GM19452 (cell line): ENCODE measurements around the gene MYO9B.
"Not testable (repeated sequence)": the region's sequence is repeated elsewhere in the genome, so short reads cannot be mapped to it uniquely, and the experiment has no call there.

Source experiments
- ATAC-seq: cut with Tn5 transposase; IDR thresholded peaks from one replicate; pipeline ENCODE4 v1.9.1; 2021; ENCODE audit not compliant: unreplicated experiment

MYO9B gene

DNA sequence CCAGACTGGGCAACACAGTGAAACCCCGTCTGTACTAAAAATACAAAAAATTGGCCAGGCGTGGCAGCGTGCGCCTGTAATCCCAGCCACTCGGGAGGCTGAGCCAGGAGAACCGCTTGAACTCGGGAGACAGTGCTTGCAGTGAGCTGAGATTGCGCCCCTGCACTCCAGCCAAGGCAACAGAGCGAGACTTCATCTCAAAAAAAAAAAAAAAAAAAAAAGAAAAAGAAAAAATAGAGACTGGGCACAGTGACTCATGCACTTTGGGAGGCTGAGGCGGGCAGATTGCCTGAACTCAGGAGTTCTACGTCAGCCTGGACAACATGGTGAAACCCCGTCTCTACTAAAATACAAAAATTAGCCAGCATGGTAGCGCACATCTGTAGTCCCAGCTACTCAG, 69.2 kb downstream of the MYO9B start:
- not testable (repeated sequence) for ATAC-seq

DNA sequence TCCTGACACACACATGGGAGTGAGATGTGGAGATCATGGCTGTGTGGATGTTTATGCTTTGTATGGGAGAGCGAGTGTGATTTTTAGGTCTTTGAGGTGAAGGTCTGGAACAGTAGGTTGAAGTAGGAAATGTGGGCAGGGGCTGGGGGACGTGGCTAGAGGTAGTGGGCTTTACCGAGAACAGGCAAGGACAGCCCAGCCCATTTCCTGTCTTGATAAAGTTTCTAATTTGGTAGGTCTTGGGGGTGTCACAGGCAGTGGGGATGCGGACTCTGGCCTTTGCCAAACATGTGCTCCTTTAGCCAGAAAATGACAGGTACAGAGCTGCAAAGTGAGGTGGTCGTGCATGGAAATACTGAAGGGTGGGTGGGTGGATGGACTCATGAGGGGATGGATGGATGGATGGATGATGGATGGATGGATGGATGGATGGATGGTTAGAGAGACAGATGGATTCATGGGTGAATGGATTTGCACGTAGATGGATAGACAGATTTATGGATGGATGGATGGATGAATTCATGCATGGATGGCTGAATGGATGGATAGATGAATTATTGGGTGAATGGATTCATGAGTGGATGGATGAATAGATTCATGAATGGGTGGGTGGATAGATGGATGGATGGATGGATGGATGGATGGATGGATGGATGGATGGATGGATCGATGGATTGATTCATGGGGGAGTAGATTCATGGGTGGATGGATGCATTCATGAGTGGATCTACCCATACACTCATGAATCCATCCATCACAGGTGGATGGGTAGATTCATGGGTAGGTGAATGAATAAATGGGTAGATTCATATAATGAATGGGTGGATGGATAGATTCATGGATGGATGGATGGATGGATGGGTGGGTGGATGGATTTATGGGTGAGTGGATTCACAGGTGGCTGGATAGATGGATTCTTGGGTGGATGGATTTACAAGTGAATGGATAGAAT, 70.2 kb downstream of the MYO9B start:
- ATAC-seq: no peak

DNA sequence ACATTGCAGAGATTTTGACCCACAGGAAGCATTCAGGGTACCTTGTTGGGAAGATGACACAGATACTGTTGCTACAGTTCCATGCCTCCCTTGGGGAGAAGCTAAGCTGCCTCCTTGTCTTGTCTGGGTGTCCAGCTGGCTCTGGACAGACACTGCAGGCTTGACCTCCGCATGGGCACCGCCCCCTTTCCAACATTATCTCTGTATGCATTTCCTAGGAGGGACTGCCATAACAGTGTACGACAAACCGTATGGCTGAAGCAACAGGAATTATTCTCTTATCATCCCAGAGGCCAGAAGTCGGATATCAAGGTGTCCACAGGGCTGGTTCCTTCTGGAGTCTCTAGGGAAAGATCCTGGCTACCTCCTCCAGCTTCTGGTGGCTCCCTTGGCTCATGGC, 72.6 kb downstream of the MYO9B start:
- ATAC-seq: no peak

DNA sequence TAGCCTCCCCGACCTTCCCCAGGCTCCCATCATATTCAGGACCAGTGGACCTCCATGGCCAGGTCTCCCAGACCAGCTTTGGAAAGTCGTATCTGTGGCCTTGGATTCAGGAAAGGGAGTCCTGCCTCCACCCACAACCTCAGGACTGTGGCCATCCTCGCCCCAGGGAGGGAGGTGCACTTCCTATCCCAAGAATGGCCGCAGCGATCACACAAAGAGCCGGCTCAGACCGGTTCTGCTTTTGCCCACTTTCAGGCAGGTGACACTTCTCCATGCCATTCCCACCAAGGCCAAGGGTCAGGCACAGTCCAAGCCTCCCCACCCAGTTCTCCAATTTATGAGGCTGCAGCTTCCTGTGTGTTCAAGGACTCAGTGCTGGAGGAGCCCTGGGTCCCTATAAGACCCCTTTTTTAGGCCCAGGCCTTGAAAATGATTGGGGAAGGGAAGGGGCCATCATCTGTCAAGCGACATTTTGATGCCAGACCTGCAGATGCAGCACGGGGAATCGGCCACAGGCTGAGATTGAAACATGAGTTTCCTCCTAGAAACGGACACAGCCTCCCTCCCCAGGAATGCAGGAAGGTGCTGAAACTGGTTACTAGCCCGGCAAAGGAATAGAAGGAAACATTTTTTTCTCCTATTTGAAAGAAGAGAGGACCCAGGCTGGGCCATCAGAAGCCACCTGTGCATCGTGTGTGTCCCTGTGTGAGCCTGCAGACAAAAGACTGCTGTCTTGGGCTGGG, 74.0 kb downstream of the MYO9B start:
- ATAC-seq: no peak

DNA sequence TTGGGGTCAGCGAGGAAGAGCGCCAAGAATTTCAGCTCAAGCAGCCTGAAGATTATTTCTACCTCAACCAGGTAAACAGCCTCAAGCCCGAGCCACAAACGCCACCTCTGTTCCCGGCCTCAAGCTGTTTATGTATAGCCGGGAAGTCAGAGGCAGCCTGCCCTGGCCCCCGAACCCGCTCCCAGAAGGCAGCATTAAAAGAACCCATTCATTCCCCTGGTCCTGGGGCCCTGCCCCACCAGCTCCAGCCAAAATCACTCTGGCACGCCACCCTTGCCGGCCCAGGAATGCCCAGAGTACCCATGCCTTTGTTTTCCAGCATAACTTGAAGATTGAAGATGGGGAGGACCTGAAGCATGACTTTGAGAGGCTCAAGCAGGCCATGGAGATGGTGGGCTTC, 78.4 kb downstream of the MYO9B start:
- ATAC-seq: no peak

DNA sequence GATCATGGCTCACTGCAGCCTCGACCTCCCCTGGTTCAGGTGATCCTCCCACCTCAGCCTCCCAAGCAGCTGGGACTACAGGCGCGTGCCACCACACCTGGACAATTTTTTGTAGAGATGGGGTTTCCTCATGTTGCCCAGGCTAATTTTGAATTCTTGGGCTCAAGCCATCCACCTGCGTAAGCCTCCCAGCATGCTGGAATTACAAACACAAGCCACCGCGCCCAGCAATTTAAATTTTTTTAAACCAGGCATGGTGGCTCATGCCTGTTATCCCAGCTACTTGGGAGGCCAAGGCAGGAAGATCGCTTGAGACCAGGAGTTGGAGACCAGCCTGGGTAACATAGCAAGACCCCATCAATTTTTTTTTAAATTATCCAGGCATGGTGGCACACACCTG, 79.7 kb downstream of the MYO9B start:
- no peak for ATAC-seq

DNA sequence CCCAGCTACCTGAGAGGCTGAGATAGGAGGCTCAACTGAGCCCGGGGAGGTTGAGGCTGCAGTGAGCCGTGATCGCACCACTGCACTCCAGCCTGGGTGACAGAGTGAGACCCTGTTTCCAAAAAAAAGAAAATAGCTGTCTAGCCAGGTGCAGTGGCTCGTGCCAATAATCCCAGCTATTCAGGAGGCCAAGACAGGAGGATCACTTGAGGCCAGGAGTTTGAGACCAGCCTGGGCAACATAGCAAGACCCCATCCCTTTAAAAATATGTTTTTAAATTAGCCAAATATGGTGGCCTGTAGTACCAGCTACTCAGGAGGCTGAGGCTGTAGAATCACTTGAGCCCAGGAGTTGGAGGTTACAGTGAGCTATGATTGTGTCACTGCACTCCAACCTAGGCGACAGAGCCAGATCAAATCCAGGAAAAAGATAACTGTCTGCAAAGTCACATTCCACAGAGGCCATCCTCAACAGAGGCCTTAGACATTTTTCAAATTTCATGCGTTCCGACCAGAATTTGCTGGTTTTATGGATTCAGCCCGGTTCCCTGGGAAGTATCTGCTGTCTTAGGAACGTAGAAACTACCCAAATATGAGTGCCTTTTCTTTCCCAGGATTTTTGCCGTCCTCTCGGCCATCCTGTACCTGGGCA, 80.8 kb downstream of the MYO9B start:
- no peak for ATAC-seq

DNA sequence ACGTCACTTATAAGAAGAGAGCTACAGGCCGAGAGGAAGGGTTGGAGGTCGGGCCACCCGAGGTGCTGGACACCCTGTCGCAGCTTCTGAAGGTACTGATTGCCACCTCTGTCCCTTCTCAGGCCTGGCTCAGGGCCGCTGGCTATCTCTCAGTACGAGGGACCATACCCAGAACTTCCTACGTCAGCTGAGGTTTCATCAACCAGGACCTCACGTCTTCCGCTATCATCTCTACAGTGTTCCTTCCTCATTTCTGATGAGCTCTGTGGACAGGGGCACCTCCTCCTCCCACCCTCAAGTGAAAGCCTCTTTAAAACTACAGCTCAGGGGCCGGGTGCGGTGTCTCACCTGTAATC, 81.3 kb downstream of the MYO9B start:
- no peak for ATAC-seq

DNA sequence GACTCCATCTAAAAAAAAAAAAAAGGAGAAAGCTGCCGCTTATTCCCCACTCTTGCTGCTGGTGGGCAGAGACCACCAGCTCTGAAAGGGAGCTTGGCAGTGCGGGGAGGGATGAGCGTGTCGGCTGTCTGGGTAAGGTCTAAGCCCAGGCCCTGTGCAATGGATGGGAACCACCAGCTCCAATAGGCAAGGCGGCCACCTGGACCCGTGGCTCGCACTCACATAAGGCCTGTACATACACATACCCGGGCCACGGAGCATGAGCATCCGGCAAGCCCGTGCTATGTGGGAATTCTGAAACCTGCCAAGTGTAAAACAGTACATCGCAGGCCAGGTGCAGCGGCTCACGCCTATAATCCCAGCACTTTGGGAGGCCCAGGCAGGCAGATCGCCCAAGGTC, 83.0 kb downstream of the MYO9B start:
- no peak for ATAC-seq

DNA sequence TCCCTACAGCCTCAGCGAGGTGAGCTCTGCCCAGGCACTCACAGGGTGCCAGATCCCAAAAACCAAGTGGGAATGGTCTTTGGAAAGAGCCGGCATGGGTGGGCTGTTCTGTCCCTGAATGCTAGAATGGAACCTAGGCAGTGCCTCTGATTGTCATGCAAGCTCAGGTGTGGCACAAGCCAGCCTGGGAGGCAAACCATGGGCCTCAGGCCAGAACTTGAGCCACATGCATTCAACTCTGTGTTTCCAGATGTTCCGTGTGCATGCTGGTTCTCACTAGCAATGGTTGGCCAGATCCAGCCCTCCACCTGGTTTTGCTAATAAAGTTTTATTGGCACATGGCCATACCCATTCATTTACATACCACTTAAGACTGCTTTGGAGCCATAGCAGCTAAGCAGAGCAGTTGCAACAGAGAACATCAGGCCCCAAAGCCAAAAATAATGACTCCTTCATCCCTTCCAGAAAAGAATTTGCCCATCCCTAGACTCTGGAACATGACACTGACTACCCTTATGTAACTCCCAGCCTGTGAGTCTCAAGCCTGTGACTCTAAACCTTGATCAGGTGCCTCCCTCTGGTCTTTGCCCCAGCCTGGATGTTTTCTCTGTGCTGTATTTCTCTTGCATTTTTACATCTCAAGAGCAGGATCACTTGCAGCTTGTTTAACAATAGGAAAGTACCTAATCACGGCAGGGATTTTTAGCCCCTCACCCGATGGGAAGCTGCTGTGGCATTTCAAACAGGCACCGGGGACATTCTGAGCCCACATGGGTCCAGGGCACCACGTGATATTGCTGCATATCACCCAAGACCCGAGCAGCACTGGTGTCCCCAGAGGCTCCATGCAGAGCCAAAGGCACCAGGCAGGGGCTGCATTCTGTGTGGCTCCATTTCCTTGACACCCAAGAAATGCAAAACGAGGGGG, 84.2 kb downstream of the MYO9B start:
- ATAC-seq: no peak

DNA sequence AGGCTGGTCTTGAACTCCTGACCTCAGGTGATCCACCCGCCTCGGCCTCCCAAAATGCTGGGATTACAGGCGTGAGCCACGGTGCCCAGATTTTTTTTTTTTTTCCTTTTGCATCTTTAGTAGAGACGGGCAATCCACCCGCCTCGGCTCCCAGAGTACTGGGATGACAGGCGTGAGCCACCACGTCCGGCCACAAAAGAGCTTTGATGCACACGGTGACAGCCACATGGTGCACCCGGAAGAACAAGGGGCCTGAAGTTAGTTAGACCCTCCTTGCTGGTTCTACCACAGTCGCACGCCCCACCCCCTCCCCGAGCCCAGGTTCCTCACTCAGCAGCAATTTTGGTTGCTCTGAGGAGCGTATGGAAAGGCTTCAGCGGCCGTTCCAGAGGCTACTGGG, 85.3 kb downstream of the MYO9B start:
- ATAC-seq: no peak

DNA sequence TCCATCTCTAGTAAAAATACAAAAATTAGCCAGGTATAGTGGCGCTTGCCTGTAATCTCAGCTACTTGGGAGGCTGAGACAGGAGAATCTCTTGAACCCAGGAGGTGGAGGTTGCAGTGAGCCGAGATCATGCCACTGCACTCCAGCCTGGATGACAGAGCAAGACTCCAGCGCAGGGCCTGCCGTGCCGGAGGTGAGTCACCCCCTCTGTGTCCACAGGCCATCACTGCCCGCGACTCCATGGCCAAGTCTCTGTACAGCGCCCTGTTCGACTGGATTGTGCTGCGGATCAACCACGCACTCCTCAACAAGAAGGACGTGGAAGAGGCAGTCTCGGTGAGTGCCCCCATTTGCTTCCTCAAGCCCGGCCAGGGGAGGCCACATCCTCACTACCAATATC, 86.6 kb downstream of the MYO9B start:
- not testable (repeated sequence) for ATAC-seq

DNA sequence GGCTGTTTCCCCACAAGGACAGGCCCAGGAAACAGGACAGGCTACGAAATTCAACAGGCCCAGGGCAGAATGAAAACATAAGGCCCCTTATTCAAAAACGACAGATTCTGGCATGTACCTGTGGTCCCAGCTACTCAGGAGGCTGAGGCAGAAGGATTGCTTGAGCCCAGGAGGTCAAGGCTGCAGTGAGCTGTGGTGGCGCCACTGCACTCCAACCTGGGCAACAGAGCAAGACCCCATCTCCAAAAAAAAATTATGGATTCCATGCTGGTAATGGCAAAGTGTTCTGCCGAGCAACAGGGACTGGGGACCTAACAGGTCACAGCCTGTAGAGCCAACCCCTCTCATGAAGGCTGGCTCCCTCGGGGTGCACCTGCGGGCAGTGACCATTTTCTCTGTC, 87.0 kb downstream of the MYO9B start:
- no peak for ATAC-seq

DNA sequence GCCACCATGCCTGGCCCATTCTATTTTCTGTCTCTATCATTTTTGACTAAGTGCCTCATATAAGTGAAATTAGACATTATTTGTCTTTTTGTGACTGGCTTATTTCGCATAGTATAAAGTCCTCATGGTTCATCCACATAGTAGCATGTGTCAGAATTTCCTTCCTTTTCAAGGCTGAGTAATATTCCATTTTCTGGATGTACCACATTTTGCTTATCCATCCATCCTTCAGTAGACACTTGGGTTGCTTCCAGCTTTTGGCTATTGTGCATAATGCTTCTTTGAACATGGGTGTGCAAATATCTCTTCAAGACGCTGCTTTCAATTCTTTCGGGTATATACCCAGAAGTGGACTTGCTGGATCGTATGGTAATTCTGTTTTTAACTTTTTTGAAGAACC, 88.1 kb downstream of the MYO9B start:
- ATAC-seq: no peak

DNA sequence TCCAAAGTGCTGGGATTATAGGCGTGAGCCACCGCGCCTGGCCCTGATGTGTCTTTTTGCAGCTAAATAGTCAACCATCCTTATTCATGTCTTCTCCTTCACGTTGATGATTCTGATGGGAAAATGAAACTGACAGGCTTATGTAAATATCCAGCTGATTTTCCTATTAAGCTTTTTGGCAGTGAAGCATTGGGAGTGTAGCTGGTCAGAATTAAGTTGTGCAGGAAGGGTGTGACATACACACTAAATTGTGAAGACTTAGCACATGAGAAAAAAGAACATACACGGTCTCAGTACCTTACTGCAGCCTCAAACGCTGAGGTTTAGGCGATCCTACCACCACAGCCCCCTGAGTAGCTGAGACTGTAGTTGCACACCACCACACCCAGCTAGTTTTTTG, 89.1 kb downstream of the MYO9B start:
- ATAC-seq: no peak

DNA sequence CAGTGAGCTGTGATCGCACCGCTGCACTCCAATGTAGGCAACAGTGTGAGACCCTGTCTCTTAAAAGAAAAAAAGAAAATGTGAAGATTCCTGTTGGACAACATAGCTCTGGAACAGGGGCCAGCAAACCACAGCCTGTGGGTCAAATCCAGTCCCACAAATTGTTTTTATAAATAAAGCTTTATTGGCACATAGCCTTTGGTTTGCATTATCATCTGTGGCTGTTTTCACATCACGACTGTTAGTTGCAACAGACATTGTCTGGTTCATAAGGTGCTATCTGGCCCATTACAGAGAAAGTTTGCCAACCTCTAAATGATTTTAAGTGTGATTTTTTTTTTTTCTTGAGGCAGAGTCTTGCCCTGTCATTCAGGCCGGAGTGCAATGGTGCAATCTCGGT, 90.1 kb downstream of the MYO9B start:
- no peak for ATAC-seq

DNA sequence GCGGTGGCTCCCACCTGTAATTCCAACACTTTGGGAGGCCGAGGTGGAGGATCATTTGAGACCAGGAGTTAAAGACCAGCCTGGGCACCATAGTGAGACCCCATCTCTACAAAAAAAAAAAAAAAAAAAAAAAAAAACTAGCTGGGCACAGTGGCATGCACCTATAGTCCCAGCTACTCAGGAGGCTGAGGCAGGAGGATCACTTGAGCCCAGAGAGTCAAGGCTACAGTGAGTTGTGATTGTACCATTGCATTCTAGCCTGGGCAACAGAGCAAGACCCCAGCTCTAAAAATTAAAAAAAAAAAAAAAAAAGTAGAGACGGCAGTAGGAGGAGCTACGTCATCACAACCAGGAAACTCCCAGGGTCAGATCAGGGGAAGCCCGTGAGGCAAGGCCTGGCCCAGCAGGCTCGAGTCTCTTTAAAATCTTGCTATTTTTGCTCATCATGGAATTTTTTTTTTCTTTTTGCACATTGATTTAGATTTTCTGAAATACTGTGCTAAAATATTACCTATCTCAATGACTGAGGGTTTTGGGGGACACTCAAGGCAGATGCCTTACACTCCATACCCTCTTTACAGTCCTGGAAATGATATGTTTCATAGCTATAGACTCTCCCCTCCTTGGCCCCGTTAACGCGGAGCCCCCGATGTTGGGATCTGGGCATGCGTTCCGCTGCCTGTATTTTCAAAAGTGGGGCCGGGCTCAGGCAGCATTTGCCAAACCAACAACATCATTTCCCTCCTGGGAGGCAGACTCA, 95.1 kb downstream of the MYO9B start:
- ATAC-seq: no peak

DNA sequence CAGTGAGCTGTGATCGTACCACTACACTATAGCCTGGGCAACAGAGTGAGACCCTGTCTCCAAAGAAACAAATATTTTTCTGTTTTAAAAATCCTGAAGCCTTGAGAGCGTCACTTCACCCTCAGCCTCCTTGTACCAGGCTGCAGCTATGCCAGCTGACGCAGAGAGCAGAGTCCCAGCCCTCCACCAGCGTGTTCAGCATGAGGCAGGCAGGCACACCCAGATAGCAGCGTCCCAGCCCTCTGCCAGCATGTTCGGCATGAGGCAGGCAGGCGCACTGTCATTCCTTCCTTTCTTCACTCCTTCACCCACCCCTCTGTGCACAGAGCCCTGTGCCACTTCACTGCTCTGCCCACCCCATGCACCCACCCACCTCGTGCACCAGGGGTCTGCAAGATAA, 96.3 kb downstream of the MYO9B start:
- ATAC-seq: no peak

DNA sequence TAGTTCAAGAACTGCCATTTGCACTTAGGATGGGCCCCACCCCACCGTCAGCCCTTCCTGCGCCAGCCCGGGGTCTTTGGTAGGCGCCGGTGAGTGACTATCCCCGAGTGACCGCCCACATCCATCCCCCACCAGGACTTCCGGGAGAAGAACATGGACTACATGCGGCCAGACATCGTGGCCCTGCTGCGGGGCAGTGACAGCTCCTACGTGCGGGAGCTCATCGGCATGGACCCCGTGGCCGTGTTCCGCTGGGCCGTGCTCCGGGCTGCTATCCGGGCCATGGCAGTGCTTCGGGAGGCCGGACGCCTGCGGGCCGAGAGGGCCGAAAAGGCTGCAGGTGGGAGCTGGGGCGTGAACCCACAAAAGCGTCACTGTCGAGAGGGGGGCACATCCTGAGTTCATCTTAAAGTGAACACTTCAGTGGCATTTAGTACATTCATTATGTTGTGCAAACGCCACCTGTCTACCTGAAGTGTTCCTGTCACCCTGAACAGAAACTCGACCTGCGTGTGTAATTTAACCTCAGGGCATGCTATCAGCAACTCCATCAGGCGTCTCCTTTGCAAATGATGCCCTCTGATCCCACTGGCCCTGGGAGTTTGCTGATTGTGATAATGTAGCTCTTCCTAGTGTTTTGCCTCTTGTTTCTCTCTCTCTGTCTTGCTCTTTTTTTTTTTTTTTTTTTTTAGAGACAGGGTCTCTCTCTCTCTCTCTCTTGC, 97.2 kb downstream of the MYO9B start:
- ATAC-seq: no peak
